ENCODE results near the gene ARGLU1.

Gene ARGLU1

DNA sequence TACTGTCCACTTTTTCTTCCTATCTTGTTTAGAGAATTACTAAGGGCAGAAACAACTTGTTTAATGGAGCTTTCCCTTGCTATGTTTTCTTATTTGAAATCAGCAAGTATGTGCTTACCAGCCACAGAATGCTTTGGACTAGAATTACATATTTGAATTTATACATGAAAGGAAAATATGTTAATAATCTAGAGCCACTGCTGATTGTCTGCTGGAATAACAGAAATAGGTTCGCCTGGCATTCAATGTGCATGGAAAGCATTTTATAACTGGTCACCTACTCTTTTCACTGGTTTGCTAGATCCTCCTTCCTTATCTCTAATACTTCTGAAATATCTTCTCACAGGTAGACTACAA, 40.5 kb downstream of the ARGLU1 start:
- CTCF ChIA-PET = no interaction called here
- no peak for DNase-seq (ENCODE audit: extremely low spot score)
- POLR2A ChIA-PET = interaction anchor here (1.4 to 1.5 kb wide), 2 partner anchors 381 to 555 kb away, joined by 3 read pairs; no protein-coding TSS in a partner anchor
- no peak for TF ChIP-seq BHLHE40 (IDR thresholded peaks at IDR 0.05; ENCODE audit: borderline replicate concordance)
- no peak for TF ChIP-seq HDGF (IDR thresholded peaks at IDR 0.05; ENCODE audit: borderline replicate concordance)
- TF ChIP-seq ZNF384 (IDR thresholded peaks at IDR 0.05) = no peak
- no peak for TF ChIP-seq FOXA1 (IDR thresholded peaks at IDR 0.05)
- no peak for TF ChIP-seq SP1 (IDR thresholded peaks at IDR 0.05)
- TF ChIP-seq FOXM1 (IDR thresholded peaks at IDR 0.05; ENCODE audit: borderline replicate concordance) = no peak
- TF ChIP-seq ELF4 (IDR thresholded peaks at IDR 0.05) = no peak
- TF ChIP-seq FOXK2 (IDR thresholded peaks at IDR 0.05) = no peak
- no peak for TF ChIP-seq TARDBP (IDR thresholded peaks at IDR 0.05)
- TF ChIP-seq, protein P1, sequence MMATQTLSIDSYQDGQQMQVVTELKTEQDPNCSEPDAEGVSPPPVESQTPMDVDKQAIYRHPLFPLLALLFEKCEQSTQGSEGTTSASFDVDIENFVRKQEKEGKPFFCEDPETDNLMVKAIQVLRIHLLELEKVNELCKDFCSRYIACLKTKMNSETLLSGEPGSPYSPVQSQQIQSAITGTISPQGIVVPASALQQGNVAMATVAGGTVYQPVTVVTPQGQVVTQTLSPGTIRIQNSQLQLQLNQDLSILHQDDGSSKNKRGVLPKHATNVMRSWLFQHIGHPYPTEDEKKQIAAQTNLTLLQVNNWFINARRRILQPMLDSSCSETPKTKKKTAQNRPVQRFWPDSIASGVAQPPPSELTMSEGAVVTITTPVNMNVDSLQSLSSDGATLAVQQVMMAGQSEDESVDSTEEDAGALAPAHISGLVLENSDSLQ (IDR thresholded peaks at IDR 0.05) = no peak
- no peak for TF ChIP-seq LEF1 (IDR thresholded peaks at IDR 0.05; ENCODE audit: borderline replicate concordance)

- TF ChIP-seq BHLHE40 (IDR thresholded peaks at IDR 0.05; ENCODE audit: borderline replicate concordance) = no peak
- TF ChIP-seq CTBP1 (IDR thresholded peaks at IDR 0.05; ENCODE audit: borderline replicate concordance) = no peak
- TF ChIP-seq FOXA1 (IDR thresholded peaks at IDR 0.05) = no peak
- no peak for TF ChIP-seq ARNT (IDR thresholded peaks at IDR 0.05)
- TF ChIP-seq LEF1 (IDR thresholded peaks at IDR 0.05; ENCODE audit: borderline replicate concordance) = no peak
- TF ChIP-seq SP1 (IDR thresholded peaks at IDR 0.05) = no peak
- TF ChIP-seq TARDBP (IDR thresholded peaks at IDR 0.05) = no peak
- no peak for DNase-seq (ENCODE audit: extremely low spot score)
- ChIA-PET CTCF (no interaction called here), POLR2A (interaction anchor here (1.4 kb wide), 1 partner anchor 554 kb away, joined by 3 read pairs; no protein-coding TSS in a partner anchor)
These were observed 41.0 kb downstream of the ARGLU1 start for GRCh38 chr13:106526738-106527444.

DNA sequence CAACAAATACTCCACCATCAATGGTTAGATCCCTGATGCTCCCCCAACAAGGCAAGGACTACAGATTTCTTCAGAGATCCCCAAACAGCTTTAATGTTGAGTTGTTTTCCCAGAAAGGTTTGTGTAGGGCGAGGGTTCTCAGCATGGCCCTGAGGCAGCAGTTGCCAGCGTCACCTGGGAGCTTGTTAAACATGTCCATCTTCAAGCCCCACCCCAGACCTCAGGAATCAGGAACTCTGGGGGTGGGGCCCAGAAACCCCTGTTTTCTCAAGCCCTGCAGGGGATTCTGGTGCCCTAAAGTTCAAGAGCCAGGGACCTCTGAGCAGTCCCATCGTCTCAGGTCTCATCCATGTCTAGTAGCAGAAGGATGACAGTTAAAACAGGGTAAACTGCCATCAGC, 42.1 kb downstream of the ARGLU1 start:
- POLR2A ChIA-PET = no interaction called here
- no peak for DNase-seq (ENCODE audit: extremely low spot score)
- TF ChIP-seq NFRKB (IDR thresholded peaks at IDR 0.05) (no peak), SUZ12 (IDR thresholded peaks at IDR 0.05) (no peak), ELF4 (IDR thresholded peaks at IDR 0.05) (no peak), TARDBP (IDR thresholded peaks at IDR 0.05) (no peak), ZNF384 (IDR thresholded peaks at IDR 0.05) (no peak), SP1 (IDR thresholded peaks at IDR 0.05) (no peak), HDGF (IDR thresholded peaks at IDR 0.05; ENCODE audit: borderline replicate concordance) (no peak), FOXK2 (IDR thresholded peaks at IDR 0.05) (no peak), ARNT (IDR thresholded peaks at IDR 0.05) (no peak), L3MBTL2 (conservative IDR thresholded peaks at IDR 0.05) (no peak), CTBP1 (IDR thresholded peaks at IDR 0.05; ENCODE audit: borderline replicate concordance) (no peak), LEF1 (IDR thresholded peaks at IDR 0.05; ENCODE audit: borderline replicate concordance) (no peak), FOXM1 (IDR thresholded peaks at IDR 0.05; ENCODE audit: borderline replicate concordance) (no peak)
- TF ChIP-seq, protein P1 (IDR thresholded peaks at IDR 0.05) = no peak
- CTCF ChIA-PET = no interaction called here

DNA sequence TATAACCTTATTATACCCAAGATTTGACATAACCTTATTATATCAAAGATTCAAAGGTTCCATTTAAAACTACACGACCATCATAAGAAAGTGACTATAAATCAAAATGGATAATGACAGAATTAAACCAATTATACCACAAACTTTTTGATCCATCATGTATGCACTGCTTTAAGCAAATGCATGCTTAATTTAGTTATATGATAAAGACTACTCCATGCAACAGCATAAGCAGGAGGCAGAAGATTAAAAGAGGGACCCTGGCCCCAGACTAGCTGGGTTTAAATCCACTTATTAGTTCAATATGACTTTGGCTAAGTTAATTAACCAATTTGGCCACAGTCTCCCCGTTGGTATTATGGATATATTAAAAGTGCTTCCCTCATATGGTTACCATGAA, 43.8 kb downstream of the ARGLU1 start:
- ChIA-PET POLR2A (no interaction called here), CTCF (no interaction called here)
- DNase-seq (ENCODE audit: extremely low spot score) = no peak
- TF ChIP-seq FOXK2 (IDR thresholded peaks at IDR 0.05) (no peak), ZNF384 (IDR thresholded peaks at IDR 0.05) (no peak)
- TF ChIP-seq, protein P1 (IDR thresholded peaks at IDR 0.05) = no peak

GRCh38 chr13:106523576-106523975, 44.4 kb downstream of the ARGLU1 start:
- CTCF ChIA-PET = interaction anchor here (0.6 kb wide), 1 partner anchor 443 kb away, joined by 3 read pairs; no protein-coding TSS in a partner anchor
- POLR2A ChIA-PET = no interaction called here
- DNase-seq (ENCODE audit: extremely low spot score) = no peak
- TF ChIP-seq FOXM1 (IDR thresholded peaks at IDR 0.05; ENCODE audit: borderline replicate concordance) (no peak), CTBP1 (IDR thresholded peaks at IDR 0.05; ENCODE audit: borderline replicate concordance) (no peak)

DNA sequence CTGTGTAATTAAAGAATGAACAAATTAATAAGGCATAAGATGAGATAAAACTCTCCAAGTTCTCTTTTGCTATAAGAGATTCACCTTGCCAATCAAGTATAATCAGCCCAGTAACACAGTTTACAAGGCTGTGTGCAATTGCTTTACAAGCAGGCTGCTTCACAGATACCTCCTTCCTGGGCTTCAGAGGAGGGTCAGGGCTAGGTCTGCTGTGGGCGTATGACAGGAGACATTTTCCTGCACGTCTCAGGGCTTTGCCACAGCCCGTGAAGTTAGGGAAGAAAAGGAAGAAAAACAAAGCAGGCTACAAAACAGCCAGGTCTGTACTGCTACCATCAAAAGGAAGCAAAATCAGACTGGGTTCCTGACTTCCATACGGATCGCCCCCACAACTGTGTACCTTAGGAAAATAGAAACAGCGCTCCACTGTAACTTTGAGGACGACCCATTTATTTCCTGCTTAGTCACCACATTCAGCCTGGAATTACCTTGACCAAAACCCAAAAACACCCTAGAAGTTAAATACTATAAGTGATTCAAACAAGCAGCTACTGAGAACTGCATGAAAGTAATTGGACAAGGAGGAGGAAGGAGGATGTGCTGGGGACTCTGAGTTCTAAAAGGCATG, 44.9 kb downstream of the ARGLU1 start:
- ChIA-PET POLR2A (no interaction called here), CTCF (interaction anchor here (0.6 kb wide), 1 partner anchor 442 kb away, joined by 3 read pairs; no protein-coding TSS in a partner anchor)
- no peak for DNase-seq (ENCODE audit: extremely low spot score)
- TF ChIP-seq, protein P1 (IDR thresholded peaks at IDR 0.05) = no peak
- TF ChIP-seq FOXM1 (IDR thresholded peaks at IDR 0.05; ENCODE audit: borderline replicate concordance) (no peak), SP1 (IDR thresholded peaks at IDR 0.05) (no peak), CTBP1 (IDR thresholded peaks at IDR 0.05; ENCODE audit: borderline replicate concordance) (no peak), HDGF (IDR thresholded peaks at IDR 0.05; ENCODE audit: borderline replicate concordance) (no peak), NFRKB (IDR thresholded peaks at IDR 0.05) (no peak), FOXK2 (IDR thresholded peaks at IDR 0.05) (no peak), LEF1 (IDR thresholded peaks at IDR 0.05; ENCODE audit: borderline replicate concordance) (no peak), BHLHE40 (IDR thresholded peaks at IDR 0.05; ENCODE audit: borderline replicate concordance) (no peak), FOXA1 (IDR thresholded peaks at IDR 0.05) (no peak), L3MBTL2 (conservative IDR thresholded peaks at IDR 0.05) (no peak), ARNT (IDR thresholded peaks at IDR 0.05) (no peak), ZNF384 (IDR thresholded peaks at IDR 0.05) (no peak)
